ENCODE measurements around the gene BPNT1. TPM values are rescaled to one million over a fixed set of nuclear protein-coding genes. Genes with fewer than 3 reads are reported as not detected.

The BPNT1 gene
- total and polyA plus RNA-seq, 2 donors (not counting 1 experiment from before 2014, with no cell fraction given) = 18.3 to 24.4 TPM

DNA sequence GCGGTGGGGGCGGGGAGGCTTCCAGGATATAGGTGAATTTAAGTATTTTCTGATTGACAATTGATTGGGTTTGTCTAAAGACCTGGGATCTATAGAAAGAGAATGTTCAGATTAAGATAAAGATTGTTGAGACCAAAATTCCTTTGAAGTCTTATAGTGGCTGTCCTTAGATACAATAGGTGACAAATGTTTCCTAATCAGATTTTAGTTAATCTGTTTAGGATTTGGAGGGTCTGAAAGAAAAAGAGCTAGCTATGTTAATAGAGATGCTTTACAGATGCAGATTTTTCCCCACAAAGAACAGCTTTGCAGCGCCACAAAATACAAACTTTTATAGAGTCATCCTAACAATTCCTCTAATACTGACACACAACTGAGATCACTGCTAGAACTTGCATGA is 28.7 kb downstream of the BPNT1 start:
- ATAC-seq (ENCODE audit: low read depth) (no peak), DNase-seq (no peak)
- Mint-ChIP-seq H3K27me3 (no peaks in the 10 kb centered on the region), H3K27ac (no peak overlapping the region), H3K9me3 (ENCODE audit: insufficient read depth) (no peaks in the 10 kb centered on the region), H3K4me3 (no peak overlapping the region), H3K4me1 (no peaks in the 10 kb centered on the region)
- Histone ChIP-seq H3K36me3 (replicated peaks in 1 of 2; ENCODE audit: control extremely low read depth in 1 of 2, control insufficient read depth in 1 of 2, extremely low read depth in 1 of 2, insufficient read depth in 2 of 2, low read length in 1 of 2) (peaks cover 20 to 48% of the 10 kb centered on the region in 2 experiments), H2AFZ (ENCODE audit: insufficient read depth, low read depth, low read length, poor library complexity, severe bottlenecking) (no peak overlapping the region), H3K9ac (ENCODE audit: low read length) (no peak overlapping the region), H4K20me1 (ENCODE audit: control insufficient read depth, insufficient read depth, low read length, poor library complexity, severe bottlenecking) (no peaks in the 10 kb centered on the region), H3K4me3 (ENCODE audit: control extremely low read depth in 1 of 5, extremely low read depth in 1 of 5, insufficient read depth in 1 of 5, low read depth in 2 of 5, low read length in 4 of 5) (no peak overlapping the region), H3K79me2 (ENCODE audit: control insufficient read depth, insufficient read depth, low read length) (no peaks in the 10 kb centered on the region), H3K4me2 (replicated peaks; ENCODE audit: low read depth, low read length, poor library complexity, severe bottlenecking) (no peak overlapping the region), H3K27me3 (replicated peaks in 1 of 4; ENCODE audit: control extremely low read depth in 1 of 4, control insufficient read depth in 3 of 4, insufficient read depth in 4 of 4, low read length in 3 of 4) (no peaks in the 10 kb centered on the region), H3K9me3 (ENCODE audit: control extremely low read depth in 1 of 3, control insufficient read depth in 2 of 3, insufficient read depth in 1 of 3, low read length in 2 of 3) (no peaks in the 10 kb centered on the region), H3K27ac (ENCODE audit: low read length in 2 of 2) (no peak overlapping the region), H3K4me1 (ENCODE audit: control insufficient read depth in 2 of 2, insufficient read depth in 2 of 2, low read length in 2 of 2) (no peaks in the 10 kb centered on the region)
- POLR2A ChIA-PET = no interaction called here
- no peak for TF ChIP-seq EZH2 (IDR thresholded peaks at IDR 0.05; ENCODE audit: borderline replicate concordance, insufficient read depth, low read depth, low read length, poor library complexity, severe bottlenecking)
- TF ChIP-seq, protein P1, sequence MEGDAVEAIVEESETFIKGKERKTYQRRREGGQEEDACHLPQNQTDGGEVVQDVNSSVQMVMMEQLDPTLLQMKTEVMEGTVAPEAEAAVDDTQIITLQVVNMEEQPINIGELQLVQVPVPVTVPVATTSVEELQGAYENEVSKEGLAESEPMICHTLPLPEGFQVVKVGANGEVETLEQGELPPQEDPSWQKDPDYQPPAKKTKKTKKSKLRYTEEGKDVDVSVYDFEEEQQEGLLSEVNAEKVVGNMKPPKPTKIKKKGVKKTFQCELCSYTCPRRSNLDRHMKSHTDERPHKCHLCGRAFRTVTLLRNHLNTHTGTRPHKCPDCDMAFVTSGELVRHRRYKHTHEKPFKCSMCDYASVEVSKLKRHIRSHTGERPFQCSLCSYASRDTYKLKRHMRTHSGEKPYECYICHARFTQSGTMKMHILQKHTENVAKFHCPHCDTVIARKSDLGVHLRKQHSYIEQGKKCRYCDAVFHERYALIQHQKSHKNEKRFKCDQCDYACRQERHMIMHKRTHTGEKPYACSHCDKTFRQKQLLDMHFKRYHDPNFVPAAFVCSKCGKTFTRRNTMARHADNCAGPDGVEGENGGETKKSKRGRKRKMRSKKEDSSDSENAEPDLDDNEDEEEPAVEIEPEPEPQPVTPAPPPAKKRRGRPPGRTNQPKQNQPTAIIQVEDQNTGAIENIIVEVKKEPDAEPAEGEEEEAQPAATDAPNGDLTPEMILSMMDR (IDR thresholded peaks at IDR 0.05) = no peak
- CTCF ChIA-PET = no interaction called here
- 100% methylated on average over 2 of the region's 3 CpGs for WGBS (ENCODE audit: insufficient coverage)
- intact Hi-C loops (cut with micrococcal nuclease) = no loop called here

DNA sequence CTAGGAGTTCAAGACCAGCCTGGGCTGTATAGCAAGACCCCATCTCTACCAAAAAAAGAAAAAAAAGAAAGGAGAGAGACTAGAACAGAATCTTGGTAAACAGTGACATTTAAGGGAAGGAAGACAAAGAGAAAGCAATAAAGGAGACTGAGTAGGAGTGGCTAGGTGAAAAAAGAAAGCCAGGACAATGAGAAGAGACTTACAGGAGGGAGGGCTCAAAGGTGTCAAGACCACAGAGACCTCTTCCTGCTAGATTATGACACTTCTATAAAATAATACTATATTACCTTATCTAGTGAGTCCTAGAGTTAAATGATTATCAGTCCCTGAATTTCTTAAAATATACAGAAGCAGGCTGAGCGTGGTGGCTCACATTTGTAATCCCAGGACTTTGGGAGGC is 33.2 kb downstream of the BPNT1 start:
- intact Hi-C loops (cut with micrococcal nuclease) = no loop called here

More for the DNA sequence above, 33.2 kb downstream of the BPNT1 start:
- CTCF ChIA-PET = no interaction called here
- H3K36me3 ChIP-seq (replicated peaks in 1 of 2; ENCODE audit: control extremely low read depth in 1 of 2, control insufficient read depth in 1 of 2, extremely low read depth in 1 of 2, insufficient read depth in 2 of 2, low read length in 1 of 2) = peaks cover 2 to 20% of the 10 kb centered on the region in 2 experiments
- no peak overlapping the region for H2AFZ ChIP-seq (ENCODE audit: insufficient read depth, low read depth, low read length, poor library complexity, severe bottlenecking)
- no peaks in the 10 kb centered on the region for H3K4me1 ChIP-seq (ENCODE audit: control insufficient read depth in 2 of 2, insufficient read depth in 2 of 2, low read length in 2 of 2)
- TF ChIP-seq EZH2 (IDR thresholded peaks at IDR 0.05; ENCODE audit: borderline replicate concordance, insufficient read depth, low read depth, low read length, poor library complexity, severe bottlenecking) = no peak
- TF ChIP-seq, protein P1 (IDR thresholded peaks at IDR 0.05) = no peak
- DNase-seq (no peak), ATAC-seq (ENCODE audit: low read depth) (no peak)
- no CpG with 5 or more reads among the region's 1 CpG for WGBS (ENCODE audit: insufficient coverage)
- H3K4me3 ChIP-seq (ENCODE audit: control extremely low read depth in 1 of 5, extremely low read depth in 1 of 5, insufficient read depth in 1 of 5, low read depth in 2 of 5, low read length in 4 of 5) = no peak overlapping the region
- H3K9me3 Mint-ChIP-seq (ENCODE audit: insufficient read depth) = no peaks in the 10 kb centered on the region
- H3K27ac Mint-ChIP-seq = no peak overlapping the region
- no peak overlapping the region for H3K4me2 ChIP-seq (replicated peaks; ENCODE audit: low read depth, low read length, poor library complexity, severe bottlenecking)
- no peaks in the 10 kb centered on the region for H3K27me3 ChIP-seq (replicated peaks in 1 of 4; ENCODE audit: control extremely low read depth in 1 of 4, control insufficient read depth in 3 of 4, insufficient read depth in 4 of 4, low read length in 3 of 4)
- no peaks in the 10 kb centered on the region for H3K9me3 ChIP-seq (ENCODE audit: control extremely low read depth in 1 of 3, control insufficient read depth in 2 of 3, insufficient read depth in 1 of 3, low read length in 2 of 3)
- H3K79me2 ChIP-seq (ENCODE audit: control insufficient read depth, insufficient read depth, low read length) = no peaks in the 10 kb centered on the region
- H3K27ac ChIP-seq (ENCODE audit: low read length in 2 of 2) = no peak overlapping the region
- POLR2A ChIA-PET = no interaction called here
- no peaks in the 10 kb centered on the region for H4K20me1 ChIP-seq (ENCODE audit: control insufficient read depth, insufficient read depth, low read length, poor library complexity, severe bottlenecking)
- H3K27me3 Mint-ChIP-seq = no peaks in the 10 kb centered on the region
- H3K4me1 Mint-ChIP-seq = no peaks in the 10 kb centered on the region
- H3K4me3 Mint-ChIP-seq = no peak overlapping the region
- no peak overlapping the region for H3K9ac ChIP-seq (ENCODE audit: low read length)
